ENCODE results near the gene SNX1.
A peak's percentile ranks its signal among the peaks of the same experiment; 100 is the strongest.
"Not testable (repeated sequence)": the region's sequence is repeated elsewhere in the genome, so short reads cannot be mapped to it uniquely, and the experiment has no call there.

The SNX1 gene

GRCh38 chr15:64068133-64068532, 27.6 kb upstream of the SNX1 start:
- H3K27ac ChIP-seq: no peak overlapping the region
- TF ChIP-seq CTCF (IDR thresholded peaks at IDR 0.05): no peak
- no peak overlapping the region for H3K4me3 ChIP-seq
- DNase-seq (ENCODE audit: low spot score): no peak

DNA sequence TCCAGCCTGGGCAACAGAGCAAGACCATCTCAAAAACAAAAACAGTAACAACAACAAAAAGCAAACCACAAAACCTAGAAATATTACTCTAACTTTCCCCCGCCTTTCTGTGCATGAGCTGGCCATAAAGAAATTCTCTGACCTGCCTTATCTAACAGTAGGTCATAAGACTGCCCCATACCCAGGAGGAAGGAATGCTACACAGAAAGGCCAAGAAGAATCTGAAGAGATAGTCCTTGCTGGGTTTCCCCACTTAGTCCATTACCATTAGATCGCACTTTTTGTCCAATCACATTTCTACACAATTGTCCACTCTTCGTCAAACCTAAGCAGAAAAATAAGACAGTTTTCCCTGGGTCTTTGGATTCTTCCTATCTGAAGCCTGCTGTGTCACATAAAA, 25.7 kb upstream of the SNX1 start:
- H3K27ac ChIP-seq: peak overlapping the region; percentile 75 to 76
- TF ChIP-seq CTCF (IDR thresholded peaks at IDR 0.05): no peak
- H3K4me3 ChIP-seq: no peak overlapping the region
- no peak for DNase-seq (ENCODE audit: low spot score)

DNA sequence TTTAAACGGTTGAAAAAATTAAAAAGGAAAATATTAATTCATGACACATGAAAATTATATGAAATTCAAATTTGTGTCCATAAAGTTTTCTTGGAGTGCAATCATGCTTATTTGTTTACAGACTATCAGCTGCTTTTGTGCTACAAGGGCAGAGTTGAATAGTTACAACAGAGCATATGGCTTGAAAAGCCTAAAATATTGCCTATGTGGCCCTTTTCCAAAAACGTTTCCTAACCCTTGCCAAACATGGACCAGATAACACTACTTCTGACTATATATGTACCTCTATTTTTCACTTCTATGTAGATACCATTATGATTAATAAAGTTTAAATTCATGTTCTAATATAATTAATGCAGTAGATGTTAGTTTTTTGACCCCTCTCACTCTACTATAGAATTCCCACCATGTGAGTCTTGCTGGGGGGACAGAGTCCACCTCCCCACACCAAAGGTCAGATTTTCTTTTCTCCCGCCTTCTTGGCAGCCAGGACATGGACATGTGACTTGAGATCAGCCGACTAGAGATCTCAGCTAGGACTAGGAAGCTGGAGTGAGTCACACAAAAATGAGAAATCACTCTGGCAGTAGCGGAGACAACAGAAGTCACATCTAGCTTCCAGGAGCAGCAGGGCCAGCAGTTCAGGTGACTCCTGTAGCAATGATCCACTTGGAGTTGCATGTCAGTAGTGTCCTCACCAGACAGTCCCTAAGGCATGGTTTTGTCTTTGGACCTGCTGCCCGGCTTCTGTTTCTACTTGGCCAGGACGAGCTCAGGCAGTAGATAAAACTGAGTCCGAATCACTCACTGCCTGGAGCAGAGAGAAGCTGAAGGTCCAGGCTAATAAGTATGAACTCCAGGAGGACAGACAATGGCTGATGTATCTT, 24.6 kb upstream of the SNX1 start:
- Histone ChIP-seq H3K4me3 (no peak overlapping the region), H3K27ac (peak overlapping the region; percentile 75 to 76)
- TF ChIP-seq CTCF (IDR thresholded peaks at IDR 0.05): no peak
- DNase-seq (ENCODE audit: low spot score): peak; percentile 78

- no peak for TF ChIP-seq CTCF (IDR thresholded peaks at IDR 0.05)
- H3K4me3 ChIP-seq: no peak overlapping the region
- no peak for DNase-seq (ENCODE audit: low spot score)
- H3K27ac ChIP-seq: peak overlapping the region; percentile 75 to 76
These were observed 23.6 kb upstream of the SNX1 start for GRCh38 chr15:64071931-64072765.

DNA sequence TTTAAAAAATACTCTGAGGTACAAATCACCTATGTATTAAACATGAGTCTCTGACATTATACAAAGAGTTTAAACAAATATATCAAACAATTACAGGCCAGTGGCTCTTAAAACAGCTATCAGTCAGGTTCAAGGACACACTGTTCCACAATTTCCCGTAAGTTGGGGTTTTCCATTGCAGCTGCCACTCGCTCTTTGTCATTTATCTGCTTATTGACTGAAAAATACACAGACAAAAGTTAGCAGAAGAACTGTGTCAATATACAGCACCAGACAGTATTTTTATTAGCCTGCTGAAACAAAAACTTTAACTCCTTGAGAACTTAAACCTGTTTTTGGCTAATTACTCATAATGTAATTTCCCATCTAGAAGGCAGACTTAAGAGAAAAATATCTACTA, 23.0 kb upstream of the SNX1 start:
- DNase-seq (ENCODE audit: low spot score): no peak
- TF ChIP-seq CTCF (IDR thresholded peaks at IDR 0.05): no peak
- H3K27ac ChIP-seq: no peak overlapping the region
- H3K4me3 ChIP-seq: no peak overlapping the region

DNA sequence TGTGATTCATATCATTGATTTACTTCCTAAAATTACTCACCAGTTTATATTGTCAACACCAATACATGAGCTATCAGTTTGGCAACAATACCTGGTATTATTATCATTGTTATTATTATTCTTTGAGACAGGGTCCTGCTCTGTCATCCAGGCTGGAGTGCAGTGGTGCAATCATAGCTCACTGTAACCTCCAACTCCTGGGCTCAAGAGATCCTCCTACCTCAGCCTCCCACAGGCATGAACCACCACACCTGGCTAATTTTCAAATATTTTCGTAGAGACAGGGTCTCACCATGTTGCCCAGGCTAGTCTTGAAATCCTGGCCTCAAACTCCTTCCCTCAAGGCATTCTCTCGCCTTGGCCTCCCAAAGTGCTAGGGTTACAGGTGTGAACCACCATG, 22.3 kb upstream of the SNX1 start:
- not testable (repeated sequence) for DNase-seq (ENCODE audit: low spot score); H3K4me3 ChIP-seq; H3K27ac ChIP-seq

GRCh38 chr15:64082757-64083156, 13.0 kb upstream of the SNX1 start:
- no peak overlapping the region for H3K27ac ChIP-seq
- TF ChIP-seq CTCF (IDR thresholded peaks at IDR 0.05): no peak
- H3K4me3 ChIP-seq: no peak overlapping the region
- no peak for DNase-seq (ENCODE audit: low spot score)

Measured in coronary artery (tissue), 2 donors.